Panc1 (cell line): ENCODE measurements around the gene ANKRD18B. TPM values are rescaled to one million over a fixed set of nuclear protein-coding genes. Genes with fewer than 3 reads are reported as not detected.
"Not testable (repeated sequence)": the region's sequence is repeated elsewhere in the genome, so short reads cannot be mapped to it uniquely, and the experiment has no call there.

Source experiments
- ATAC-seq: fragments of 200-7000 bp; cut with Tn5 transposase; 2 replicates; pipeline ENCODE4 v1.9.1; 2020; ENCODE audit warnings: mild to moderate bottlenecking, moderate library complexity
- BruUV-seq: library from RNA; stranded (reverse); fragments of 400-500 nt; replicated peaks from 2 replicates; lab custom pipeline; 2021; lab: Mats Ljungman, UMichigan
- CTCF ChIA-PET: fragments of 300-600 bp; sonication (Branson Sonifier 250); formaldehyde crosslinking; loops from one replicate; lab custom pipeline; 2022; ENCODE audit warnings: antibody characterized with exemption; lab: Charles Lee
- POLR2A ChIA-PET: fragments of 300-600 bp; sonication (Branson Sonifier 250); formaldehyde crosslinking; loops from one replicate; lab custom pipeline; 2022; ENCODE audit warnings: antibody characterized with exemption; lab: Charles Lee
- DNase-seq: peaks from one replicate; pipeline ENCODE4 v3.0.0-alpha.2; 2010; ENCODE audit warnings: low read depth, low spot score
- H3K27ac ChIP-seq: 2 replicates; pipeline ENCODE4 v1.5.1; 2011; ENCODE audit warnings: mild to moderate bottlenecking, low read length, inconsistent platforms
- H3K27me3 ChIP-seq: fragments of 200-500 bp; sonication (Bioruptor generic); 2 replicates; pipeline ENCODE4 v1.6.0; 2014; ENCODE audit warnings: low read length, inconsistent platforms; ENCODE audit not compliant: control insufficient read depth, insufficient read depth
- H3K36me3 ChIP-seq: fragments of 200-500 bp; sonication (Bioruptor generic); 2 replicates; pipeline ENCODE4 v1.5.1; 2014; ENCODE audit warnings: inconsistent platforms, mild to moderate bottlenecking, low read length, moderate library complexity; ENCODE audit not compliant: control insufficient read depth, insufficient read depth
- H3K4me1 ChIP-seq: 2 replicates; pipeline ENCODE4 v1.5.1; 2011; ENCODE audit warnings: inconsistent platforms, mild to moderate bottlenecking, low read length, moderate library complexity; ENCODE audit not compliant: control insufficient read depth, insufficient read depth
- H3K4me3 ChIP-seq, 2 experiments: 2 replicates each; pipeline ENCODE4 v1.5.1; 2011 to 2012; ENCODE audit warnings: low read depth in 2 of 2, low read length in 2 of 2, mild to moderate bottlenecking in 2 of 2, inconsistent platforms in 1 of 2, moderate library complexity in 1 of 2
- H3K9me3 ChIP-seq: fragments of 200-500 bp; sonication (Bioruptor generic); 2 replicates; pipeline ENCODE4 v1.5.1; 2014; ENCODE audit warnings: low read depth, mild to moderate bottlenecking, inconsistent platforms, low read length, moderate library complexity; ENCODE audit not compliant: control insufficient read depth, insufficient read depth
- SIN3A ChIP-seq: IDR thresholded peaks from 2 replicates; pipeline ENCODE4 v1.6.1; 2012; ENCODE audit warnings: low read depth, mild to moderate bottlenecking, low read length, moderate library complexity, borderline replicate concordance; ENCODE audit not compliant: insufficient read depth
- in situ Hi-C: cut with HindIII; loops from 2 replicates; pipeline ENCODE4 v1.10.0; 2016; ENCODE audit warnings: low sequenced_read_pairs, low pct_unique_long_range_greater_than_20kb
- intact Hi-C: fragments of 100-400 bp; cut with micrococcal nuclease; formaldehyde crosslinking; loops from one replicate; pipeline ENCODE4 v1.10.0; 2022; ENCODE audit not compliant: unreplicated experiment
- total RNA-seq: library from RNA; stranded (reverse); gene quantifications from one replicate; pipeline ENCODE4 v1.2.1, GENCODE V29; 2021; ENCODE audit not compliant: unreplicated experiment
- TF ChIP-seq, protein P1 (sequence below): fragments of 450-650 bp; IDR thresholded peaks from 2 replicates; pipeline ENCODE4 v1.5.1; 2017; ENCODE audit warnings: mild to moderate bottlenecking
- TF ChIP-seq, protein P2 (sequence below), 2 experiments: IDR thresholded peaks; 2 replicates each; pipeline ENCODE4 v1.6.1; 2011 to 2012; ENCODE audit warnings: low read depth in 2 of 2, control low read depth in 1 of 2, low read length in 1 of 2, mild to moderate bottlenecking in 1 of 2, moderate library complexity in 1 of 2; ENCODE audit not compliant: insufficient read depth in 1 of 2

The ANKRD18B gene
- total RNA-seq, 1 experiment from 2014 or later, result 7.3 TPM

DNA sequence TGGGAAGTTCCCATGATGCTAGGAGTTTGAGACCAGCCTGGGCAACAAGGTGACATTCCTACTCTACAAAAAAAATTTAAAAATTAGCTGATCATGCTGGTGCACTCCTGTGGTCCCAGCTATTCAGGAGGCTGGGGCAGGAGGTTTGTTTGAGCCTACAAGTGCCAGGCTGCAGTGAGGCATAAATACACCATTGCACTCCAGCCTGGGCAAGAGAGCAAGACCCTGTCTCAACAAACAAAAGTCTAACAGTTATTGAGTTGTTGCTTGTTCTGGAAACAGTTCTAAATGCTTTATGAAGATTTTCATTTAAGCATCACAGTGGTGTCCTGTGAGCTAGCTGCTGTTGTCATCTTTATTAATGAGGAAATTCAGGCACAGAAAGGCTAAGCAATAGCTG, 4.0 kb downstream of the ANKRD18B start:
- H3K27ac ChIP-seq, ATAC-seq, DNase-seq, in situ Hi-C loops, H3K4me1 ChIP-seq, BruUV-seq, intact Hi-C loops, H3K27me3 ChIP-seq, CTCF ChIA-PET, H3K9me3 ChIP-seq, H3K36me3 ChIP-seq, H3K4me3 ChIP-seq, POLR2A ChIA-PET: not testable (repeated sequence)

DNA sequence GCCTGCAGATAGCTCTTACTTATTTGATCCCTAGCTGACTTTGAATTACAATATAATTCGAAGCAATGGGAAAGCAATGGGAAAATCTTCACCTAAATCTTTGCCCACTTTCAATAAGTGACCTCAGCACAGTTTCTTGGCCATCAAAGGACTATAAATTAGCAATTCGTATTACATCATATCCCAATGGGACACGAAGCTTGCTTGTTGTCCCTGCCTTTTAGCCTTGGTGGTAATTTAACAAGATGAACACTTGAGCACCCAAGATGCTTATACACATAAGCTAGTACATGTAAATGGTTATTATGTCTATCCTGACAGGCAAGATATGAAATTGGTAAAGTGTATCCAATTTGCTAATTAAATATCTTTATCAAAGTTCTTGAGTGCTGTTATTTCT, 9.9 kb downstream of the ANKRD18B start:
- ATAC-seq, H3K27me3 ChIP-seq, H3K4me1 ChIP-seq, CTCF ChIA-PET, POLR2A ChIA-PET, BruUV-seq, H3K4me3 ChIP-seq, intact Hi-C loops, H3K27ac ChIP-seq, DNase-seq, H3K9me3 ChIP-seq, H3K36me3 ChIP-seq, in situ Hi-C loops: not testable (repeated sequence)

DNA sequence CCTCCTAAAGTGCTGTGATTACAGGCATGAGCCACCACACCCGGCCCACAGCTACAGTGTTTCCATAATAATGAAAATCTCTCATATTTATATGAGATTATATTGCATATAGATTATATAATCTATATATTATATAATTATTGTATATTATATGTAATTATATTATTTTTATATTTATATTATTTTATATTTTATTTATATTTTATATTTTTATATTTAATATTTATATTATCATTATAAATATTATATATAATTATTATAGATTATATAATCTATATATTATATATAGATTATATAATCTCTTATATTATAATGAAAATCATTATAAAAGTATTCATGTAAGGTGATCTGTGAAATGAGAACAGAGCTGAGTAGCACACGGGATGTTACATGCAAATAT, 11.5 kb downstream of the ANKRD18B start:
- TF ChIP-seq, protein P1, sequence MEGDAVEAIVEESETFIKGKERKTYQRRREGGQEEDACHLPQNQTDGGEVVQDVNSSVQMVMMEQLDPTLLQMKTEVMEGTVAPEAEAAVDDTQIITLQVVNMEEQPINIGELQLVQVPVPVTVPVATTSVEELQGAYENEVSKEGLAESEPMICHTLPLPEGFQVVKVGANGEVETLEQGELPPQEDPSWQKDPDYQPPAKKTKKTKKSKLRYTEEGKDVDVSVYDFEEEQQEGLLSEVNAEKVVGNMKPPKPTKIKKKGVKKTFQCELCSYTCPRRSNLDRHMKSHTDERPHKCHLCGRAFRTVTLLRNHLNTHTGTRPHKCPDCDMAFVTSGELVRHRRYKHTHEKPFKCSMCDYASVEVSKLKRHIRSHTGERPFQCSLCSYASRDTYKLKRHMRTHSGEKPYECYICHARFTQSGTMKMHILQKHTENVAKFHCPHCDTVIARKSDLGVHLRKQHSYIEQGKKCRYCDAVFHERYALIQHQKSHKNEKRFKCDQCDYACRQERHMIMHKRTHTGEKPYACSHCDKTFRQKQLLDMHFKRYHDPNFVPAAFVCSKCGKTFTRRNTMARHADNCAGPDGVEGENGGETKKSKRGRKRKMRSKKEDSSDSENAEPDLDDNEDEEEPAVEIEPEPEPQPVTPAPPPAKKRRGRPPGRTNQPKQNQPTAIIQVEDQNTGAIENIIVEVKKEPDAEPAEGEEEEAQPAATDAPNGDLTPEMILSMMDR, result no peak
- TF ChIP-seq SIN3A, result no peak
- TF ChIP-seq, protein P2, sequence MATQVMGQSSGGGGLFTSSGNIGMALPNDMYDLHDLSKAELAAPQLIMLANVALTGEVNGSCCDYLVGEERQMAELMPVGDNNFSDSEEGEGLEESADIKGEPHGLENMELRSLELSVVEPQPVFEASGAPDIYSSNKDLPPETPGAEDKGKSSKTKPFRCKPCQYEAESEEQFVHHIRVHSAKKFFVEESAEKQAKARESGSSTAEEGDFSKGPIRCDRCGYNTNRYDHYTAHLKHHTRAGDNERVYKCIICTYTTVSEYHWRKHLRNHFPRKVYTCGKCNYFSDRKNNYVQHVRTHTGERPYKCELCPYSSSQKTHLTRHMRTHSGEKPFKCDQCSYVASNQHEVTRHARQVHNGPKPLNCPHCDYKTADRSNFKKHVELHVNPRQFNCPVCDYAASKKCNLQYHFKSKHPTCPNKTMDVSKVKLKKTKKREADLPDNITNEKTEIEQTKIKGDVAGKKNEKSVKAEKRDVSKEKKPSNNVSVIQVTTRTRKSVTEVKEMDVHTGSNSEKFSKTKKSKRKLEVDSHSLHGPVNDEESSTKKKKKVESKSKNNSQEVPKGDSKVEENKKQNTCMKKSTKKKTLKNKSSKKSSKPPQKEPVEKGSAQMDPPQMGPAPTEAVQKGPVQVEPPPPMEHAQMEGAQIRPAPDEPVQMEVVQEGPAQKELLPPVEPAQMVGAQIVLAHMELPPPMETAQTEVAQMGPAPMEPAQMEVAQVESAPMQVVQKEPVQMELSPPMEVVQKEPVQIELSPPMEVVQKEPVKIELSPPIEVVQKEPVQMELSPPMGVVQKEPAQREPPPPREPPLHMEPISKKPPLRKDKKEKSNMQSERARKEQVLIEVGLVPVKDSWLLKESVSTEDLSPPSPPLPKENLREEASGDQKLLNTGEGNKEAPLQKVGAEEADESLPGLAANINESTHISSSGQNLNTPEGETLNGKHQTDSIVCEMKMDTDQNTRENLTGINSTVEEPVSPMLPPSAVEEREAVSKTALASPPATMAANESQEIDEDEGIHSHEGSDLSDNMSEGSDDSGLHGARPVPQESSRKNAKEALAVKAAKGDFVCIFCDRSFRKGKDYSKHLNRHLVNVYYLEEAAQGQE (IDR thresholded peaks at IDR 0.05; ENCODE audit: insufficient read depth in 1 of 2, low read depth in 2 of 2, low read length in 1 of 2), result no peak
- intact Hi-C loops, result no loop called here
- BruUV-seq, result no TSS peak
- Histone ChIP-seq H3K9me3 (no peaks in the 10 kb centered on the region), H3K4me3 (no peak overlapping the region), H3K27me3 (no peaks in the 10 kb centered on the region), H3K27ac (no peak overlapping the region), H3K36me3 (no peaks in the 10 kb centered on the region), H3K4me1 (no peaks in the 10 kb centered on the region)
- ChIA-PET CTCF (no interaction called here), POLR2A (no interaction called here)
- in situ Hi-C loops, result no loop called here
- ATAC-seq, result no peak
- no peak for DNase-seq

DNA sequence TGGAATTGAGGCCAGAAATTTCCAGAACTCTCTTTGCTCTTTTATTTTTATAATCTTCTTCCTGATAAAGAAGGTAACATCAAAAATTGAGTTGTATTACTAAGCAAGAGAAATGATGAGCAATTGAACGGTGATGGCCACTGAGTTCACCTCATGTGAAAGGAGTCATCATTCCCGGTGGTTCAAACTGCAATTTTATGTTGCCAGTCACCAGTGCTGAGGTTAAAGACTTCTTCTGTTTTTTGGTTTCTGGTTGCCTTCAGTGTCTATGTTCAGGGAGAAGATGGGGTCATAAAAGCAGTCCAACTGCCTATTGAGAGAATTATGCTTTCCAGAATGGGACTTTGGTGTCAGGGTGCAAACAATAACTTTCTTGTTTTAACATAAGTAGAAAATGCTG, 19.4 kb downstream of the ANKRD18B start:
- DNase-seq, H3K9me3 ChIP-seq, H3K4me3 ChIP-seq, H3K27ac ChIP-seq, H3K36me3 ChIP-seq, ATAC-seq, BruUV-seq, CTCF ChIA-PET, in situ Hi-C loops, POLR2A ChIA-PET, intact Hi-C loops, H3K27me3 ChIP-seq, H3K4me1 ChIP-seq: not testable (repeated sequence)

DNA sequence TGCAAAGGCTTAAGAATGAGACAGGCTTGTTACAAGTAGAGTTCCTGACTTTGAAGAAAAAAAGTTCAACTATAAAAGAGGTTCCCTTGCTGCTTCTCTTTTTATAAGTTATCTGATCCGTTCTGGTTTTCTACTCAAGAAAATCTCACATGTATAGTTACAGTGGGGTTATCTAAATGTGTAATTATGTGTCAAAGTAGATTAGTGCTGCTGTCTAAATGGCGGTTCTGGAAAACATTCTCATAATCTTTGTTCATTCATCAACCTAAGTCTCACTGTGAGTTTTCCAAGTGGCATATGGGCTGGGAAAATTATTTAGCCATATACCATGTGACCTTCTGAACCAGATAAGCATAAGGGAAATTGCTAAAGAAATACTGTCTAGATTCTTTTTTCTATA, 21.7 kb downstream of the ANKRD18B start:
- in situ Hi-C loops, H3K36me3 ChIP-seq, H3K9me3 ChIP-seq, H3K4me1 ChIP-seq, H3K27me3 ChIP-seq, intact Hi-C loops, CTCF ChIA-PET, DNase-seq, H3K4me3 ChIP-seq, BruUV-seq, ATAC-seq, H3K27ac ChIP-seq, POLR2A ChIA-PET: not testable (repeated sequence)

DNA sequence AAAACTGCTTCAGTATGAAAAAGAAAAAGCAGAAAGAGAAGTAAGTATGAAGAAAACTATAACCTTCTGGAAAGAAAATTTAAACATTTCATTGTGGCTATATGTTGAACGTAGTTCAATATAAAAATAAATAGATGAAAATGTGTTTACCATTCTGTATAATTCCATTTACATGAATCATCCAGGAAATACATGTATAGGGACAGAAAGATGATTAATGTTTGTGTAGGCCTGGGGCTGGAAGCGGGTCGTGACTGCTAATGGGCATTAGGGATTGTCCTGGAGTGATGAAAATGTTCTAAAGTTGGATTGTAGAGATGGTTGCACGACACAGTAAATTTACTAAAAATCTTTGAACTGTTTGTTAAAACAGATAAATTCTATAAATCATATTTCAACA, 24.8 kb downstream of the ANKRD18B start:
- H3K27ac ChIP-seq, intact Hi-C loops, DNase-seq, H3K4me1 ChIP-seq, H3K9me3 ChIP-seq, POLR2A ChIA-PET, H3K4me3 ChIP-seq, BruUV-seq, H3K36me3 ChIP-seq, CTCF ChIA-PET, in situ Hi-C loops, H3K27me3 ChIP-seq: not testable (repeated sequence)
- peak; percentile 77; the same call in 1 of the 2 replicates for ATAC-seq
